GM12878 (cell line): ENCODE measurements around the gene GATAD2B. TPM values are rescaled to one million over a fixed set of nuclear protein-coding genes. Genes with fewer than 3 reads are reported as not detected.

ENCODE experiments used
- BRCA1 ChIP-seq: IDR thresholded peaks from 2 replicates; pipeline ENCODE4 v1.6.1; 2011; ENCODE audit warnings: low read depth, low read length, improper control_type of control experiment
- EZH2 ChIP-seq: IDR thresholded peaks from 2 replicates; pipeline ENCODE4 v1.6.1; 2012; ENCODE audit warnings: low read depth, mild to moderate bottlenecking, control low read depth, inconsistent platforms, low read length, borderline replicate concordance; ENCODE audit not compliant: control insufficient read depth
- GATAD2B ChIP-seq: fragments of 450-650 bp; conservative IDR thresholded peaks from 2 replicates; pipeline ENCODE4 v1.6.1; 2017; ENCODE audit warnings: low read depth, mild to moderate bottlenecking, moderate library complexity
- HCFC1 ChIP-seq: fragments of 150-350 bp; IDR thresholded peaks from 2 replicates; pipeline ENCODE4 v1.6.1; 2014; ENCODE audit warnings: low read length
- LARP7 ChIP-seq: fragments of 450-650 bp; IDR thresholded peaks from 2 replicates; pipeline ENCODE4 v1.6.1; 2017; ENCODE audit warnings: mild to moderate bottlenecking
- MTA2 ChIP-seq: fragments of 450-650 bp; IDR thresholded peaks from 2 replicates; pipeline ENCODE4 v1.6.1; 2016; ENCODE audit warnings: low read depth, mild to moderate bottlenecking, moderate library complexity
- MXI1 ChIP-seq: fragments of 150-350 bp; IDR thresholded peaks from 2 replicates; pipeline ENCODE4 v1.6.1; 2011; ENCODE audit warnings: low read depth, mild to moderate bottlenecking, inconsistent platforms, low read length, improper control_type of control experiment
- NFXL1 ChIP-seq: fragments of 450-650 bp; IDR thresholded peaks from 2 replicates; pipeline ENCODE4 v1.6.1; 2017; ENCODE audit warnings: antibody characterized with exemption, mild to moderate bottlenecking, borderline replicate concordance
- NKRF ChIP-seq: fragments of 450-650 bp; conservative IDR thresholded peaks from 2 replicates; pipeline ENCODE4 v1.6.1; 2017; ENCODE audit warnings: mild to moderate bottlenecking, moderate library complexity
- PAX5 ChIP-seq: IDR thresholded peaks from 2 replicates; pipeline ENCODE4 v1.6.1; 2011; ENCODE audit warnings: low read depth, low read length, borderline replicate concordance
- PBX3 ChIP-seq: IDR thresholded peaks from 2 replicates; pipeline ENCODE4 v1.6.1; 2011; ENCODE audit warnings: mild to moderate bottlenecking, low read depth, low read length, moderate library complexity; ENCODE audit not compliant: insufficient replicate concordance
- POU2F2 ChIP-seq: IDR thresholded peaks from 3 replicates; pipeline ENCODE4 v1.6.1; 2011; ENCODE audit warnings: low read depth, mild to moderate bottlenecking, low read length, borderline replicate concordance
- PRDM15 ChIP-seq: fragments of 450-650 bp; formaldehyde crosslinking; IDR thresholded peaks from 2 replicates; pipeline ENCODE4 v1.4.0; 2020; ENCODE audit warnings: mild to moderate bottlenecking, moderate library complexity
- RELA ChIP-seq: fragments of 450-650 bp; IDR thresholded peaks from 2 replicates; pipeline ENCODE4 v1.8.0; 2014; ENCODE audit warnings: borderline replicate concordance; ENCODE audit not compliant: partially characterized antibody
- ZNF384 ChIP-seq: IDR thresholded peaks from 2 replicates; pipeline ENCODE4 v1.6.1; 2012; ENCODE audit warnings: low read depth, mild to moderate bottlenecking, low read length, improper control_type of control experiment, borderline replicate concordance
- ZZZ3 ChIP-seq: IDR thresholded peaks from 2 replicates; pipeline ENCODE4 v1.6.1; 2011; ENCODE audit warnings: low read depth; ENCODE audit not compliant: control insufficient read depth, insufficient read length
- polyA plus RNA-seq, 11 experiments: library from polyadenylated mRNA; depleted of rRNA in 4 of 11; unstranded in 6 of 11; stranded (reverse) in 5 of 11; fragments of >200 nt; fragmentation: Nextera tagmentation in 4 of 11; fragmentation: Illumina TruSeq in 1 of 11; extraction: Ambion mirVana in 4 of 11; extraction: Trizol in 1 of 11; gene quantifications; 1 replicate in 1 of 11; 2 replicates in 10 of 11; pipeline versions ENCODE4 v1.2.1 to v1.2.3, GENCODE V29; 2011 to 2016; ENCODE audit warnings: inconsistent platforms in 2 of 11, missing spikeins in 2 of 11, low read depth in 1 of 11
- total RNA-seq, 4 experiments: library from RNA; depleted of rRNA in 3 of 4; stranded (reverse); fragments of >200 nt in 3 of 4; fragmentation: Illumina TruSeq in 1 of 4; extraction: Trizol in 1 of 4; gene quantifications; 2 replicates each; pipeline versions ENCODE4 v1.2.1 to v1.2.3, GENCODE V29; 2013 to 2021
- TF ChIP-seq, protein P1 (sequence below): fragments of 450-650 bp; IDR thresholded peaks from 2 replicates; pipeline ENCODE4 v1.6.1; 2017; ENCODE audit warnings: mild to moderate bottlenecking, moderate library complexity

The GATAD2B gene
- total and polyA plus RNA-seq, 10 of the 15 experiments (the other 5 are each of a cell fraction or from before 2014, with no cell fraction given), result 2.4 to 63.1 (median 8.7) TPM

DNA sequence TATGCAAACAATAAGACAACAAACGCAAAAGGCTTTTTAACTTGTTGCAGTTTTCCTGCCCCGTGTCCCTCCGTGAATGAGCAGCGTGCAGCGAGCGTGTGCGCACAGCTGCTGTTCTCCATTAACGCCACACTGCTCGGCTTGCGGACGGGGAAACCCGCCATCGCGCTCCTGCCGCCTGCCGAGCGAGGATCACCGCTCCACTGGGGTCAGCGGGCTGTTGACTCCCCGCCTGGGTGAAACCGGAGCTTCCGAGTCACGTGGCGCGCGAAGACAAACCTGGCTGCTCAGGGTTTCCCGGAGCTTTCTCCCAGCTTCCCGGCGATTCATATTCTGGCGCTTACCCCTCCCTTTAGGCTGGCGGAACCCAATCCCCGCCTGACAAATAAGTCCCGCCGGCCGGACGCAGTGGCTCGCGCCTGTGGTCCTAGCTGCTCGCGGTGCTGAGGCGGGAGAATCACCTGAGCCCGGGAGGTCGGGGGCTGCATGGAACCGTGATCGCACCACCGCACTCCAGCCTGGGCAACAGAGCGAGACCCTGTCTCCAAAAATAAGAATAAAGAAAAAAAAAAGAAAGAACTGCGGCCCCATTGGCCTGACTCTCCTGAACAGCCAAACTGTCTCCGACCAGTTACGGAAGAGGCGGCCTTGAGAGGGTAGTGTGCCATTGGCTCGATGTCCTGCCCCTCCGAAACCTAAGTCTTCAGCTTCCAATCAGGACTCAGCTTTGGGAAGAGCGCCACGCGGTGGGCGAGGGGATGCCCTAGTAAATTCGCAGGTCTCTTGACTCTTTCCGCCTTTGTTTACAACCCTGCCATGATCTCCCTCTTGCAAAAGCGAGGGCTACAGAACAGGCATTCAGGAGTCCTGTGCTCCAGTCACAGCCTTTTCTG is 44.6 kb upstream of the GATAD2B start, which contains the start of gene CREB3L4 (continued):
- TF ChIP-seq PRDM15 (CRISPR knock-in tag) (no peak), LARP7 (peak; percentile 60; the same call in 1 of the 2 replicates), ZNF384 (peak; percentile 91), MTA2 (peak; percentile 10), PBX3 (peak; percentile 99), RELA (peak; percentile 76), PAX5 (peak; percentile 54), POU2F2 (peak; percentile 21; the same call in 1 of the 3 replicates), NFXL1 (no peak), ZZZ3 (no peak), NKRF (peak; percentile 95), GATAD2B (peak; percentile 92; the same call in 1 of the 2 replicates), BRCA1 (0 out of 2 replicates have a peak, but pooled peaks have one; percentile 22), EZH2 (no peak), HCFC1 (no peak; the same call in 1 of the 2 replicates), MXI1 (peak; percentile 96)
- TF ChIP-seq, protein P1, sequence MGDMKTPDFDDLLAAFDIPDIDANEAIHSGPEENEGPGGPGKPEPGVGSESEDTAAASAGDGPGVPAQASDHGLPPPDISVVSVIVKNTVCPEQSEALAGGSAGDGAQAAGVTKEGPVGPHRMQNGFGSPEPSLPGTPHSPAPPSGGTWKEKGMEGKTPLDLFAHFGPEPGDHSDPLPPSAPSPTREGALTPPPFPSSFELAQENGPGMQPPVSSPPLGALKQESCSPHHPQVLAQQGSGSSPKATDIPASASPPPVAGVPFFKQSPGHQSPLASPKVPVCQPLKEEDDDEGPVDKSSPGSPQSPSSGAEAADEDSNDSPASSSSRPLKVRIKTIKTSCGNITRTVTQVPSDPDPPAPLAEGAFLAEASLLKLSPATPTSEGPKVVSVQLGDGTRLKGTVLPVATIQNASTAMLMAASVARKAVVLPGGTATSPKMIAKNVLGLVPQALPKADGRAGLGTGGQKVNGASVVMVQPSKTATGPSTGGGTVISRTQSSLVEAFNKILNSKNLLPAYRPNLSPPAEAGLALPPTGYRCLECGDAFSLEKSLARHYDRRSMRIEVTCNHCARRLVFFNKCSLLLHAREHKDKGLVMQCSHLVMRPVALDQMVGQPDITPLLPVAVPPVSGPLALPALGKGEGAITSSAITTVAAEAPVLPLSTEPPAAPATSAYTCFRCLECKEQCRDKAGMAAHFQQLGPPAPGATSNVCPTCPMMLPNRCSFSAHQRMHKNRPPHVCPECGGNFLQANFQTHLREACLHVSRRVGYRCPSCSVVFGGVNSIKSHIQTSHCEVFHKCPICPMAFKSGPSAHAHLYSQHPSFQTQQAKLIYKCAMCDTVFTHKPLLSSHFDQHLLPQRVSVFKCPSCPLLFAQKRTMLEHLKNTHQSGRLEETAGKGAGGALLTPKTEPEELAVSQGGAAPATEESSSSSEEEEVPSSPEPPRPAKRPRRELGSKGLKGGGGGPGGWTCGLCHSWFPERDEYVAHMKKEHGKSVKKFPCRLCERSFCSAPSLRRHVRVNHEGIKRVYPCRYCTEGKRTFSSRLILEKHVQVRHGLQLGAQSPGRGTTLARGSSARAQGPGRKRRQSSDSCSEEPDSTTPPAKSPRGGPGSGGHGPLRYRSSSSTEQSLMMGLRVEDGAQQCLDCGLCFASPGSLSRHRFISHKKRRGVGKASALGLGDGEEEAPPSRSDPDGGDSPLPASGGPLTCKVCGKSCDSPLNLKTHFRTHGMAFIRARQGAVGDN, result peak; percentile 72; the same call in 1 of the 2 replicates
